CD4-positive, alpha-beta memory T cell (primary cell): Measurements from ENCODE around the gene TCTN1. TPM values are rescaled to one million over a fixed set of nuclear protein-coding genes. Genes with fewer than 3 reads are reported as not detected.
A peak's percentile ranks its signal among the peaks of the same experiment; 100 is the strongest.
"Not testable (repeated sequence)": the region's sequence is repeated elsewhere in the genome, so short reads cannot be mapped to it uniquely, and the experiment has no call there.

Experiments
- CTCF ChIA-PET: fragments of 350-600 bp; sonication (Branson Sonifier 250); formaldehyde crosslinking; loops from one replicate; lab custom pipeline; 2021; ENCODE audit warnings: inconsistent platforms; ENCODE audit not compliant: partially characterized antibody; lab: Charles Lee
- POLR2A ChIA-PET: fragments of 350-600 bp; sonication (Branson Sonifier 250); formaldehyde crosslinking; loops from one replicate; lab custom pipeline; 2021; ENCODE audit not compliant: partially characterized antibody; lab: Charles Lee
- DNase-seq, 5 donors: peaks; one replicate each; pipeline versions ENCODE4 v3.0.0 to v3.0.0-alpha.2; 2020 to 2022; ENCODE audit warnings: mixed read lengths in 1 of 5
- H3K27ac ChIP-seq: one replicate; pipeline ENCODE4 v1.7.0; 2013; ENCODE audit warnings: low read depth, low read length
- H3K27me3 ChIP-seq: 2 replicates; pipeline ENCODE4 v1.7.0; 2013; ENCODE audit warnings: mild to moderate bottlenecking, low read length, moderate library complexity; ENCODE audit not compliant: insufficient read depth
- H3K36me3 ChIP-seq: 2 replicates; pipeline ENCODE4 v1.7.0; 2013; ENCODE audit warnings: mild to moderate bottlenecking, low read length, moderate library complexity; ENCODE audit not compliant: insufficient read depth
- H3K4me1 ChIP-seq: 2 replicates; pipeline ENCODE4 v1.7.0; 2013; ENCODE audit warnings: mild to moderate bottlenecking, low read length, moderate library complexity; ENCODE audit not compliant: insufficient read depth
- H3K4me3 ChIP-seq, 2 donors: one replicate each; pipeline ENCODE4 v1.7.0; 2013; ENCODE audit warnings: low read length in 2 of 2, mild to moderate bottlenecking in 1 of 2
- H3K9me3 ChIP-seq, 2 donors: one replicate each; pipeline ENCODE4 v1.7.0; 2013; ENCODE audit warnings: low read length in 2 of 2, control low read depth in 1 of 2; ENCODE audit not compliant: control insufficient read depth in 1 of 2
- H3K27ac Mint-ChIP-seq, 7 donors: one replicate each; pipeline ENCODE4 v1.8.0; 2020 to 2021; ENCODE audit warnings: mixed read lengths in 7 of 7, mild to moderate bottlenecking in 6 of 7, inconsistent platforms in 3 of 7, moderate library complexity in 3 of 7
- H3K27me3 Mint-ChIP-seq, 2 donors: one replicate each; pipeline ENCODE4 v1.8.0; 2020 to 2021; ENCODE audit warnings: mixed read lengths in 2 of 2
- H3K36me3 Mint-ChIP-seq, 2 donors: one replicate each; pipeline ENCODE4 v1.8.0; 2020 to 2021; ENCODE audit warnings: mixed read lengths in 2 of 2, inconsistent platforms in 1 of 2, mild to moderate bottlenecking in 1 of 2
- H3K4me1 Mint-ChIP-seq, 4 donors: one replicate each; pipeline ENCODE4 v1.8.0; 2020 to 2021; ENCODE audit warnings: mixed read lengths in 4 of 4, mild to moderate bottlenecking in 1 of 4
- H3K4me3 Mint-ChIP-seq, 8 donors: one replicate each; pipeline ENCODE4 v1.8.0; 2020 to 2021; ENCODE audit warnings: mixed read lengths in 8 of 8, mild to moderate bottlenecking in 7 of 8, moderate library complexity in 6 of 8, inconsistent platforms in 3 of 8
- H3K9me3 Mint-ChIP-seq, 8 donors: one replicate each; pipeline ENCODE4 v1.8.0; 2020 to 2021; ENCODE audit warnings: mixed read lengths in 8 of 8, mild to moderate bottlenecking in 5 of 8, inconsistent platforms in 3 of 8, moderate library complexity in 1 of 8
- intact Hi-C: fragments of 100-400 bp; cut with micrococcal nuclease; formaldehyde crosslinking; loops from one replicate; pipeline ENCODE4 v1.15.1; 2023
- polyA plus RNA-seq, 2 donors: library from polyadenylated mRNA; unstranded; fragments of 300-500 nt; fragmentation: Illumina TruSeq; gene quantifications; one replicate each; pipeline ENCODE4 v1.2.3, GENCODE V29; 2021
- total RNA-seq, 2 experiments: library from RNA; stranded (reverse); gene quantifications; one replicate each; pipeline ENCODE4 v1.2.3, GENCODE V29; 2021

The TCTN1 gene
- total RNA-seq (1 to 10 TPM; 5.8 to 7.7 TPM), polyA plus RNA-seq (1 to 10 TPM; 5.9 to 6.1 TPM)

DNA sequence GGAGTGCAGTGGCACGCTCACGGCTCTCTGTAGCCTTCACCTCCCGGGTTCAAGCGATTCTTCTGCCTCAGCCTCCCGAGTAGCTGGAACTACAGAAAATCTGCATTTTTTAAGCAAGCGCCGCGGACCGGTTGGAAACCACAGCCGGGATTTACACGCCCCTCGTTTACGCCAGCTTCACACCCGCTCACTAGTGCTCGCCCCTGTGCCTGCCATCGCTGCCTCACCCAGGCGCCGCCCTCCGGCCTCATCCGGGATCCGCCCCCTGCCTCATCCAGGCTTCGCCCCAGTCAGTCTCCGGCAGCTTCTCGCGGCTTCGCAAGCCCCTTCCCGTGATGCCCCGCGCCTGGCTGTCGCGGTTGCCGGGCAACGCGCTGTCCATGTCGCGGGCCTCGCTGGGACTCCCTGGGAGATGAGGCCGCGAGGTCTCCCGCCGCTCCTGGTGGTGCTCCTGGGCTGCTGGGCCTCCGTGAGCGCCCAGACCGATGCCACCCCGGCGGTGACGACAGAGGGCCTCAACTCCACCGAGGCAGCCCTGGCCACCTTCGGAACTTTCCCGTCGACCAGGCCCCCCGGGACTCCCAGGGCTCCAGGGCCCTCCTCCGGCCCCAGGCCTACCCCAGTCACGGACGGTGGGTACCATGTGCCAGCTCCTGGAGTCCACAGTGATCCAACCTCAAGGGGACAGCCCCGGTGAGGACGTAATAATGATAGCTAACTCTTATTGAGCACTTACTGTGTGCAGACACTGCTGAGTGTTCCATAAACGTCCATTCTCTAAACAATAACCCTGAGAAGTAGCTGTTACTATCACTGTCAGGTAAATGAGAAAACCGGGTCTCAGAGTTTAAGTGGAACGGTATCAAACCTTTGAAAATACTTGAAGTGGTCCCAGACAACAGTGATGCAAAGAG lies at the start of gene TCTN1:
TSS of gene TCTN1 (plus strand) at position 359 of the 914 bp plus-strand sequence. CDS start at position 413, 54 bp downstream.
- Histone ChIP-seq H3K4me1 (peaks cover 8% of the 10 kb centered on the region), H3K27me3 (no peaks in the 10 kb centered on the region), H3K27ac (peak within 1 kb of the TSS; percentile 72), H3K4me3 (peak within 1 kb of the TSS; percentile 53 to 86), H3K9me3 (no peaks in the 10 kb centered on the region), H3K36me3 (no peaks in the 10 kb centered on the region)
- Mint-ChIP-seq H3K36me3 (no peaks in the 10 kb centered on the region), H3K9me3 (no peaks in the 10 kb centered on the region), H3K4me3 (peak within 1 kb of the TSS; percentile 86 to 90 (median 88)), H3K27ac (peak within 1 kb of the TSS; percentile 65 to 94 (median 88)), H3K27me3 (no peaks in the 10 kb centered on the region), H3K4me1 (peaks cover 4 to 9% (median 6%) of the 10 kb centered on the region in 4 donors)
- ChIA-PET POLR2A (interaction anchor here (0.6 to 2.5 kb wide), 16 partner anchors 8 to 197 kb away, joined by 3 to 18 read pairs (median 4); partner anchors contain the start of genes ARPC3, FAM216A, GPN3 and HVCN1), CTCF (interaction anchor here (0.9 to 6.8 kb wide), 9 partner anchors 9 to 183 kb away, joined by 3 to 57 read pairs (median 6); partner anchors contain the start of genes ARPC3 and FAM216A)
- intact Hi-C loops, result loop anchor here (1.0 to 5.0 kb wide), 4 partner anchors 31 to 146 kb away; partner anchors contain the start of genes FAM216A, GPN3, PPP1CC and PPTC7
- DNase-seq, result peak; percentile 93 to 96 (median 94)

DNA sequence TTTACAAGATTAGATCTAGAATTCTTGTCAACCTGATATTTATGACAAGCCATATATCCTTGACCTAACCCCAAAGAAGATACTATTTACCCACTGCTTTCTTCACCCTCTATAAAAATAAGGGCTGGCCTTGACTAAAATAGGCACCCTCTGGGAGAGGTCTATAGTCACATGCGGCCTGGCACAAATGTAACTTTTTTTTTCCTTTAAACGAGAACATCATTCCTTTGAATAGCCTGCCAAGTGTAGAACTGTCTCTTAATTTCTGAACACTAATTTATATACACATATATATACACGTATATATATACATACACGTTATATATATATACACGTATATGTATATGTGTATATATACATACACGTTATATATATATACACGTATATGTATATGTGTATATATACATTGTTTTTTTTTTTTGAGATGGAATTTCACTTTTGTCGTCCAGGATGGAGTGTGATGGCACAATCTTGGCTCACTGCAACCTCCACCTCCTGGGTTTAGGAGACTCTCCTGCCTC lies 49.4 kb upstream of the TCTN1 start:
- intact Hi-C loops, result no loop called here
- ChIA-PET CTCF (interaction anchor here (10.2 kb wide), 1 partner anchor 37 kb away, joined by 102 read pairs; no protein-coding TSS in a partner anchor), POLR2A (interaction anchor here (1.3 to 1.7 kb wide), 2 partner anchors 14 to 21 kb away, joined by 3 to 5 read pairs; no protein-coding TSS in a partner anchor)
- no peak for DNase-seq
- peaks cover 46 to 81% (median 61%) of the 10 kb centered on the region in 4 donors for H3K4me1 Mint-ChIP-seq
- H3K9me3 Mint-ChIP-seq, result peaks cover 0 to 6% (median 3%) of the 10 kb centered on the region in 8 donors
- no peaks in the 10 kb centered on the region for H3K27me3 Mint-ChIP-seq
- H3K36me3 Mint-ChIP-seq, result peaks cover 1 to 12% of the 10 kb centered on the region in 2 donors
- H3K27ac Mint-ChIP-seq, result peak overlapping the region in 6 of 7 donors; percentile 79 to 98 (median 89)
- Histone ChIP-seq H3K9me3 (no peaks in the 10 kb centered on the region), H3K4me3 (no peak overlapping the region), H3K4me1 (peaks cover 69% of the 10 kb centered on the region), H3K36me3 (no peaks in the 10 kb centered on the region), H3K27me3 (no peaks in the 10 kb centered on the region), H3K27ac (no peak overlapping the region)
- H3K4me3 Mint-ChIP-seq, result peak overlapping the region in 1 of 8 donors; percentile 40

DNA sequence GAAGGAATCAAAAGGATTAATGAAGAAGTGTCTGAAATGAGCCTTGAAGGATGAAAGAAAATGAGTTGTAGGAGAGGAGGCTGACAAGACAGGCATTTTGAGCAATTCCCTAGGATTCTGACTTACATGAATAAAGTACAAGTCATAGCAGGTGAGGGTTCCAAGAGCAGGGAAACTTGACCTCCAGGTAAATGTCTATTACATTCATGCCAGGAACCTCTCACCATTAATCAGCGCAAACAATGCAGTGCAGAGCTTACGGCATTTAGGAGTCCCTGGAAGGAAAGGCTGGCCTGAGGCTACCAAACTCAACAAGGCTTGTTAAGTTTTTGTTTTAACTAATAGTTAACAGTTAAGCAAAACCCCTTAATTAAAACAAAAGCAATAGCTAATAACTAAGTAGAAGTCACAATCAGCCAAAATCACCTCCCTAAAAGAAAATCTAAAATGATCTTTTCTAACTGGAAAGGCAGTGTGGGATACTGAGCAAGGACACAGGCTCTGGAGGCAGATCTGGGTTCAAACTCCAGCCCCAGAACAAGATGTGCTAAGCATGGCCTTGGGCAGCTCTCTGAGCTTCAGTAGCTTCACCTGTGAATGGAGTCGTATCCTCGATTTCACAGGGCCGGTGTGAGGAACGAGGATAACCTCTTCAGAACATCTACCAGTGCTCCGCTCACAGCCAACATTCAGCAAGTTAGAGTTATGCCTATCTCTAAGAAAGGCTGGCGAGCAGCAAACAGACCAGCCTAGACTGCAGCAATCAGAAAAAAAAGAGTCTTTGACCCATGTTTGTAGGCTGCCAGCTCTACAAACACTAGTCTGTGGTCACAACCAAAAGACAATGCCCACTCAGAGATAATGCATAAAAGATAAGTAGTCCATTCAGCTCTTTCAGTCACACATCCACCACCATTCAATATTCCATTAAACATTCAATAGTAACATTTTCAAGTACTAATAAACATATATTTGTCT lies 47.7 kb upstream of the TCTN1 start:
- Histone ChIP-seq H3K4me1 (peaks cover 56% of the 10 kb centered on the region), H3K27ac (no peak overlapping the region), H3K4me3 (no peak overlapping the region), H3K27me3 (no peaks in the 10 kb centered on the region), H3K36me3 (no peaks in the 10 kb centered on the region), H3K9me3 (no peaks in the 10 kb centered on the region)
- peaks cover 39 to 74% (median 51%) of the 10 kb centered on the region in 4 donors for H3K4me1 Mint-ChIP-seq
- POLR2A ChIA-PET, result interaction anchor here (0.8 to 1.9 kb wide), 7 partner anchors 11 to 116 kb away, joined by 3 to 8 read pairs (median 4); partner anchors contain the start of genes ARPC3, FAM216A and GPN3
- intact Hi-C loops, result no loop called here
- peak overlapping the region in 3 of 8 donors; percentile 25 to 57 (median 38) for H3K4me3 Mint-ChIP-seq
- no peaks in the 10 kb centered on the region for H3K27me3 Mint-ChIP-seq
- DNase-seq, result no peak
- peaks cover 0 to 15% (median 9%) of the 10 kb centered on the region in 8 donors for H3K9me3 Mint-ChIP-seq
- peaks cover 6 to 14% of the 10 kb centered on the region in 2 donors for H3K36me3 Mint-ChIP-seq
- H3K27ac Mint-ChIP-seq, result peak overlapping the region; percentile 37 to 86 (median 68)
- CTCF ChIA-PET, result interaction anchor here (0.7 to 10.2 kb wide), 6 partner anchors 10 to 321 kb away, joined by 3 to 102 read pairs (median 4); no protein-coding TSS in a partner anchor

DNA sequence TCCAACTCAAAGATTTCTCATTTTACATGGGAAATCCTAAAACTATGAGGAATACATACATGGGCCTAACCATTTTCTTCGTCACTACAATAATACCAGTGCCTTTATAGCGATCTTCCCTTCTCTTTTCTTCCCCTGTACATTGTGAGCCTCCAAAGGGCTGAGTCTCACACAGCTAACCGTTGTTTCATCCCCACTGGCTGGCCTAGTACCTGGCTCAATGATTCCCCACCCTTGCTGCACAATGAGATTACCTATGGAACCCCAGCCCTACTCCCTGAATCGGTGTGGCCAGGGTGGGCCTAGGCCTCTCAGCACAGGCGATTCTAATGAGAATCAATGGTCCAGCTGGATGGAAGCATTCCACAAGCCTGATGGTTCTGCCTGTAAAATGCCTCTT lies 46.9 kb upstream of the TCTN1 start:
- H3K4me3 Mint-ChIP-seq, result peak overlapping the region in 2 of 8 donors; percentile 4 to 17

DNA sequence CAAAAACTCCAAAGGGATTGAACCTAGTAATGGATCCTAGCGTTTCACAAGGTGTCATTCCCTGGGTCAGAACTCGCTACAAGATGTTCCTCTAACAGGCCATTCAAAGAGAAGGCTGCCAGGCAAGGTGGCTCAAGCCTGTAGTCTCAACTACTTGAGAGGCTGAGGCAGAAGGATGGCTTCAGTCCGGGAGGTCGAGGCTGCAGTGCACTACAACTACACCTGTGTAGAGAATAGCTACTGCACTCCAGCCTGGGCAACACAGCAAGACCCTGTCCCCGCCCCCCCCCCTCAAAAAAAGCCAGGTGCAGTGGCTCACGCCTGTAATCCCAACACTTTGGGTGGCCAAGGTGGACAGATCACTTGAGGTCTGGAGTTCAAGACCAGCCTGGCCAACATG lies 45.2 kb upstream of the TCTN1 start:
- intact Hi-C loops, result no loop called here
- H3K27ac ChIP-seq, result no peak overlapping the region
- peaks cover 33 to 58% (median 39%) of the 10 kb centered on the region in 4 donors for H3K4me1 Mint-ChIP-seq
- H3K9me3 Mint-ChIP-seq, result peaks cover 2 to 30% (median 20%) of the 10 kb centered on the region in 8 donors
- H3K4me3 ChIP-seq, result no peak overlapping the region
- peak overlapping the region in 1 of 7 donors; percentile 31 for H3K27ac Mint-ChIP-seq
- POLR2A ChIA-PET, result no interaction called here
- H3K36me3 ChIP-seq, result no peaks in the 10 kb centered on the region
- H3K4me1 ChIP-seq, result peaks cover 35% of the 10 kb centered on the region
- DNase-seq, result no peak
- H3K27me3 ChIP-seq, result no peaks in the 10 kb centered on the region
- no peak overlapping the region for H3K4me3 Mint-ChIP-seq
- CTCF ChIA-PET, result no interaction called here
- no peaks in the 10 kb centered on the region for H3K27me3 Mint-ChIP-seq
- H3K9me3 ChIP-seq, result peaks cover 0 to 7% of the 10 kb centered on the region in 2 donors
- peaks cover 14 to 15% of the 10 kb centered on the region in 2 donors for H3K36me3 Mint-ChIP-seq

More for the DNA sequence above, 46.9 kb upstream of the TCTN1 start:
- H3K27me3 ChIP-seq, result no peaks in the 10 kb centered on the region
- H3K9me3 ChIP-seq, result peaks cover 0 to 7% of the 10 kb centered on the region in 2 donors
- no peak overlapping the region for H3K27ac ChIP-seq
- Mint-ChIP-seq H3K27ac (peak overlapping the region in 6 of 7 donors; percentile 18 to 82 (median 66)), H3K27me3 (no peaks in the 10 kb centered on the region), H3K4me1 (peaks cover 35 to 66% (median 46%) of the 10 kb centered on the region in 4 donors), H3K36me3 (peaks cover 13 to 18% of the 10 kb centered on the region in 2 donors), H3K9me3 (peaks cover 2 to 23% (median 16%) of the 10 kb centered on the region in 8 donors)
- CTCF ChIA-PET, result interaction anchor here (0.8 to 10.2 kb wide), 7 partner anchors 9 to 321 kb away, joined by 3 to 102 read pairs (median 4); no protein-coding TSS in a partner anchor
- intact Hi-C loops, result no loop called here
- no peak for DNase-seq
- POLR2A ChIA-PET, result interaction anchor here (1.1 to 1.9 kb wide), 5 partner anchors 10 to 117 kb away, joined by 4 to 8 read pairs (median 4); partner anchors contain the start of genes ARPC3, FAM216A and GPN3
- H3K36me3 ChIP-seq, result no peaks in the 10 kb centered on the region
- peaks cover 48% of the 10 kb centered on the region for H3K4me1 ChIP-seq
- no peak overlapping the region for H3K4me3 ChIP-seq

DNA sequence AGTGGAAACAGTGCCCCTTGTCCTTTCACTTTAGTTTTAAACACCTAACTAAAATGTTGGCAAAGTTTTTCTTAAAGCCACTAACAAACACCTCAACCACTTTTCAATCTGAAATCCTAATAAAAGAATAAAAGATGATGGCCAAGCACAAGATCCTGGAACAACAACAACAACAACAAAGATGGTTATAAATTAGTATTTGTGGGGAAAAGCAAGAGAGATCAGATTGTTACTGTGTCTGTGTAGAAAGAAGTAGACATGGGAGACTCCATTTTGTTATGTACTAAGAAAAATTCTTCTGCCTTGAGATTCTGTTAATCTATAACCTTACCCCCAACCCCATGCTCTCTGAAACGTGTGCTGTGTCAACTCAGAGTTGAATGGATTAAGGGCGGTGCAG lies 44.1 kb upstream of the TCTN1 start:
- POLR2A ChIA-PET, H3K27ac ChIP-seq, CTCF ChIA-PET, H3K27ac Mint-ChIP-seq, H3K27me3 ChIP-seq, H3K9me3 ChIP-seq, H3K27me3 Mint-ChIP-seq, DNase-seq, intact Hi-C loops, H3K4me3 ChIP-seq, H3K36me3 ChIP-seq, H3K4me3 Mint-ChIP-seq: not testable (repeated sequence)
- H3K9me3 Mint-ChIP-seq, result peaks cover 2 to 30% (median 20%) of the 10 kb centered on the region in 8 donors
- peaks cover 36% of the 10 kb centered on the region for H3K4me1 ChIP-seq
- H3K36me3 Mint-ChIP-seq, result peaks cover 14 to 15% of the 10 kb centered on the region in 2 donors
- peaks cover 27 to 55% (median 36%) of the 10 kb centered on the region in 4 donors for H3K4me1 Mint-ChIP-seq
